Activated CD4-positive, CD25-positive, alpha-beta regulatory T cell treated with anti-CD3 and anti-CD28 coated beads, Interleukin-2, amount 50 U/mL, for 72 hours (primary cell): ENCODE results near the gene LRP2.

ENCODE experiments used
- DNase-seq: peaks from one replicate; pipeline ENCODE4 v3.0.0; 2021

Gene LRP2

DNA sequence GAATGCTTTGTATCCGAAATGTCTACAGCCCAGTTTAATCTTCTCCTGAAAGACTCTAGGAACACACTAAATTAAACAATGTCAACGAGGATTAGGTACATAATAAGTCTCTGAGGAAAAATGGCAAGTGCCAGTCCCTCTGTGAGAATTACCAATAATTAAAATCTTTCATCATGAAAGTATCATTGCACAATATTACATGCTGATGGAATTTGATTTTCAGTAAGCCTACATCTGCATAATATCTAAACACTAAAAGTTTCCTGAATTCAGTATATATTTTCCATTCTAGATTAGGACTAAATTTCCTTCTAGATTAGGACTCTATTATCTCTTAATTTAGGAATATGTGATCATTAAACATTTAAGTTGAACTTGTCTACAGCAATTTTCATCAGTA, 132.1 kb downstream of the LRP2 start:
- no peak for DNase-seq

- no peak for DNase-seq
Observed at GRCh38 chr2:169229590-169229989, 132.7 kb downstream of the LRP2 start.

DNA sequence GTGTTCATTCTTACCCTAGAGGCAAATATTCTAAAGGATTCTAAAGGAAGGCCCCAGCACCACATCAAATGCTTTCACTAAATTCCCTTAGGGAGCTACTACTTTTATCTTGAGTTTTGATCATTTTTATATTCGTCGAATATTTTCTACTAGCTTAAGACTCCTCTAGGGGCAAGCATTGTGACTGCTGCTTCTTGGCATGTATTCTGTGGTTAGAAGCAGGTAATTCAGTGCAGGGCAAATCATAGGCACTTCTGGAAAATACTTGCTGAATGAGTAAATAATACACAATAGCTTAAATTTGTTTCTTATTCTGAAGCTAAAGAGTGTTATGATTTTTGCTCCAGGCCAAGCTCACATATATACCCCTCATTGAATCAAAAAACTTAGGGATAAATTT, 136.4 kb downstream of the LRP2 start:
- no peak for DNase-seq

GRCh38 chr2:169225233-169225750, 137.0 kb downstream of the LRP2 start:
- no peak for DNase-seq

- DNase-seq, result no peak
Observed at GRCh38 chr2:169222665-169223064, 139.7 kb downstream of the LRP2 start.

DNA sequence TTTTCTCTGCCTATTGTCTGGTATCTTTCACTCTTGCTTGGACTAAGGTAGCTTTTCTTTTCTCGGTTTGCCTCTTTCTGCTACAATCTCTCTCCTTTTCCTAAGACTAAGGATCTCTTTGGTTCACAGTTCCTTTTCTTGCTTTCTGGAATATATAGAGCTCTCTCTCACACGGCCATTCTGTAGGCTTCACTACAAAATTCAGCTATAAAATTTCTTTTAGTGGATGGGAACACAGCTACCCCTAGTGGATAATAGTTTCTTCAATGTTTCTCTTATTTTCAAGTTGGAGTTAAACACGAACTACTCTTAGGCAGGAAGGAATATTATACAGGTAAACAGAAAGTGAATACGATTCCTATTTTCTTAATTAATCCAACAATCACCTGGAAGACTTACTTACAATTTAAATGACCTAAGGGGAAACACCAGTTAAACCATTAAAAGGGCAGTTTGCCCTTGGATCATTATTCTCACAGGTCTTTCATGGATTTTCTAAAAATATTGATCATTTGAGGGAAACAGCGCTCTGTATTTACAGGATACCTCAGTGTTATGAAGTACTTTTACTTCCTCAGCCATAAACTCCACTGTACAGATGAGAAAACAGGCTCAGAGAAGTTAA, 140.5 kb downstream of the LRP2 start:
- no peak for DNase-seq

- DNase-seq, result no peak
Observed at GRCh38 chr2:169210917-169211316, 151.4 kb downstream of the LRP2 start.

- no peak for DNase-seq
Observed at GRCh38 chr2:169208026-169208425, 154.3 kb downstream of the LRP2 start.

DNA sequence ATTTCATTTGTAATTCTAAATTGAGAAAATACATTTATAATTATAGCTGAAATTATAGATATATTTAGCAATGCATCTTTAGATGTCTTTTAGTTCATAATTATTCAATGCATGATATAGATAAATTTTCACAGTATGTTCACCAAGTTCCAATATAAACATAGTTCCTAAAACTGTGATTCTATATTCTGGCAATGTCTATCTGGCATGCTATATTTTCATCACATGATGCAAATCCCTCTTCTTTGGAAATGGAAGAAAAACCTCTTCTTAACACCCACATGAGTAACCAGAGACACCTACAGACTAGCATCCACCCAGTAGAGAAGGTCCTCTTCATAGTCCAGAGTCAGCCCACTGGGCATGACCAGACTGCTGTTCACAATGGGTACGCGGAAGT, 157.2 kb downstream of the LRP2 start:
- DNase-seq, result no peak

DNA sequence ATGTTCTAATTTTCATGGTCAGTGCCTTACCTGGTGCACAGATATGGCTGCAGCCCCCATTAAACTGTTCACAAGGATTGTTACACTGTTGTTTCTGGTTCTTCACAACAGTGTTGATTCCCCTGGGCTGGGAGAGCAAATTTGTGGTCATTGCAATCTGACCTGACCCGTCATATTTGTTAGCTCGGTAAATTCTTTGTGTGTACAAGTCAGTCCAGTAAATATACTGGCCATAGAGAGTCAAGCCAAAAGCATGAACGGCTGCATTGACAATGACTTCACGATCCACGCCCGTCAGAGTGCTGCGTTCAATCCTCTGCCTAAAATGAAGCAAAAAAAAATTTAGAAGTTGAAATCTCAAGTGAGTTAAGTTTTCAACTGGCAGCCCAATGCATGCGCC, 158.4 kb downstream of the LRP2 start:
- DNase-seq, result no peak

DNA sequence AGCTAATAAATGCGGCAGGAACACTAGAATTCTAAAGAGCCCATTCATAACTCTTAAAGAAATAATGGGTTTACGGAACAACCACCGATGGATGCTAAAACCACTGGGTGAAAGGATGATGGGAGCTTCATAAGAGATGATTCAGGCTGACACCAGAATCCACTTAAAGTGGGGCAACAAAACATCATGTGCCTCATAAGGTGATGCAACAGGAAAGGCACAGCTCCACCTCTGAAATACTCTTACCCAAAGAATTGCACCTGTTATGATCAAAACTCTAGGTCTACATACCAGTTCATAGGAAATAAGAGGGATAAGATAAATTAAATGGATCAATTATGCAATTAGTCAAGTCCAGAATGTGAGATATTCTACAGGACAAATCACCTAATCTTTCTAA, 161.6 kb downstream of the LRP2 start:
- no peak for DNase-seq

DNA sequence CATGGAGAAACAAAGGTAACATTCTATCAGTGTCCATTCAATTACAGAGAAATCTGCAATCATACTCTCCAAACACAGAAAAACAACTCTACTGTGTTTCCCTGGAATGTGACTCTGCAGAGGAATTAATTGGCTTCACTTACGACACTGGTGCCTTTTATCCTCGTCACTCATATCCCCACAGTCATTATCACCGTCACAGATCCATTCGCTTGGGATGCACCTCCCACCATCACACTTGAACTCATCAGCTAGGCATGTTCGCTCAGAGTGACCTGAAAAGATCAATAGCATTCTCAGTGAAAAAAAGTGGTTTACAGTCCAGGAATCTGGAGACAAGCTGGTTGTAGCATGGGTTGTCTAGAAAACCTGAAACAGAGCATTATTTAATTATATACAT, 168.7 kb downstream of the LRP2 start:
- DNase-seq, result no peak

- DNase-seq, result no peak
Observed at GRCh38 chr2:169190197-169190775, 172.0 kb downstream of the LRP2 start.

- no peak for DNase-seq
Observed at GRCh38 chr2:169189132-169189531, 173.2 kb downstream of the LRP2 start.

- no peak for DNase-seq
Observed at GRCh38 chr2:169185711-169186110, 176.6 kb downstream of the LRP2 start.

GRCh38 chr2:169184074-169184473, 178.3 kb downstream of the LRP2 start:
- no peak for DNase-seq

- DNase-seq, result no peak
Observed at GRCh38 chr2:169182573-169182972, 179.8 kb downstream of the LRP2 start.

GRCh38 chr2:169178804-169179390, 183.4 kb downstream of the LRP2 start:
- DNase-seq, result no peak

DNA sequence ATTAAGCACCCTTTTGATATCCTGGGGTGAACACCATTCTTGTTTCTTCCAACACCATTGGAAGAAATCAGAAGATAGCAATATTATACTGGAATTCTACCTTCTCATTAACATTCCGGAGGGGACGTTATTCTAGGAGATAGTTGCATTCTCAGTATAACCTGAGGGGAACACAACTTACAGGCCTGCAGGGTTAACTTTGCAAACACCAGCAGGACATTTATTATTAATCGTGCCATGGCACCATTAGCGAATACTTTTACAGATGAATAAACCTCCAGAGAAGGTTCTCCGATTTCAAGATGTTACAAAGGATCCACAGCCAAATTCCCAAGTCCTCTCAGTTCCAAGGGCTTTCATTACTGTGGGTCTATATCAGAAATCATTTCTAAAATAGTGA, 184.0 kb downstream of the LRP2 start:
- no peak for DNase-seq

DNA sequence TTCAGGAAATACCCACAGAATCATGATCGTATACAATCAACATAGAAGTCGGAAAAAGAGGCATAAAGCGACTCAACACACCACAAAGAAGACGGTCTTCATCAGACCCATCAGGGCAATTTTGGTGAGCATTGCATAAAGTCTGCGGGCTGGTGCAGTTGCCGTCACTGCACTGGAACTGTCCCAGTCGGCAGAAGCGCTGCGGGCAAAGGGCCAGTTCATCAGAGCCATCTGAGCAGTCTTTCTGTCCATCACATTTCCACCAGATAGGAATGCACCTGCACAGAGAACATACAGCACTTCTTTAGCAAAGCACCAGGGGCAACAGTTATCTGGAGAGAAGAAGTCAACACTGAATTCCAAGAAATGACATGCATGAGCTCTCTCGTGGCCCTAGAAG, 187.2 kb downstream of the LRP2 start:
- no peak for DNase-seq

GRCh38 chr2:169173876-169174275, 188.5 kb downstream of the LRP2 start:
- no peak for DNase-seq

GRCh38 chr2:169172914-169173313, 189.4 kb downstream of the LRP2 start:
- no peak for DNase-seq

DNA sequence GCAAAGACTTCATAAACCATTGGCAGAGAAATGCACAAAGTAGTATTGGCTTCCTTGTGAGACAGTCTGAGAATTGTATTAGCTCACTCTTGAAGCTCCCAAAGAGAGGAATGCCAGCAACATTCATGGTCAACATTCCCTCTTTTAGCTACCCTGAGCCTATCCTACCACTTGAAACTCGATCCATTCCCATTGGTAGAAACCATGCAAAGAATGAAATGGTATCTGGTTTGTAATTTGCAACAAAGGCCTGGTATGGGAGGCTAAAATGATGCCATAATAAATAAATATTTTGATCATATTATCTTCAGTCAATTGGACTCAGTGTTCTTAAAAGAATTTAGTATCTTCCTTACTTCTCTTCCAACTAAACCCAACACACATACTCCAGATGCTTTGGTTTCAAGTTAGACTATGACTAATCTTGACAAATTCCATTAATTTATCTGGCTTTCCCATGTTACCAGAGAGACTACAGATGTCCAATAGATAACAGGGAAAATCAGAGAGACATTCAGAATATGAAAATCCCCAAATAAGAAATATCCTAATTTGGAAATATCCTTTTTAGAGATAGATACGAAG, 190.1 kb downstream of the LRP2 start:
- no peak for DNase-seq

DNA sequence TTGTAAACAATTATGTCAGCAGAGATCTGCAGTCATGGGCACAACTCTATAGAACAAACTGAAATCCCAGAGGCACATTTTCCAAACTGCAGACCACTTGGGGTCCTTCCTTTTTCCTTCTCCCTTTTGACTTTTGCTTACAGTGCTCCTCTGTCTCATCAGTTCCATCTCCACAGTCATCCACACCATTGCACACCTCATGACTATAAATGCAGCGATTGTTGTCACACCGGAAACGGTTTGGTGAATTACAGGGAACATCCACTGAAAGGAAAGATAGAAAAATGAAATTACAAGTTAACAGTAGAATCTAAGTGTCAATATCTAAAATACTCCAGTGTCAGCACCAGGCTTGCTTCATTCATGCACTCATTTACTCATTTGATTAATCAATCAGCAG, 196.5 kb downstream of the LRP2 start:
- no peak for DNase-seq
